Calu3 (cell line): ENCODE results near the gene DHRS9. TPM values are rescaled to one million over a fixed set of nuclear protein-coding genes. Genes with fewer than 3 reads are reported as not detected.

Source experiments
- Bru-seq: library from RNA; stranded (reverse); fragments of 400-500 nt; gene quantifications from one replicate; lab custom pipeline; 2021; lab: Mats Ljungman, UMichigan
- BruChase-seq, 2 experiments: library from RNA; stranded (reverse); fragments of 400-500 nt; gene quantifications; one replicate each; lab custom pipeline; 2021; lab: Mats Ljungman, UMichigan
- BruUV-seq: library from RNA; stranded (reverse); fragments of 400-500 nt; replicated peaks from 2 replicates; lab custom pipeline; 2021; lab: Mats Ljungman, UMichigan
- CTCF ChIA-PET: fragments of 300-600 bp; sonication (Branson Sonifier 250); formaldehyde crosslinking; loops from one replicate; lab custom pipeline; 2022; ENCODE audit warnings: antibody characterized with exemption; lab: Charles Lee
- DNase-seq: peaks from one replicate; pipeline ENCODE4 v3.0.0; 2022
- H3K27ac Mint-ChIP-seq: one replicate; pipeline ENCODE4 v1.8.0; 2022; ENCODE audit warnings: mixed read lengths; ENCODE audit not compliant: unreplicated experiment
- H3K27me3 Mint-ChIP-seq: one replicate; pipeline ENCODE4 v1.8.0; 2022; ENCODE audit warnings: mixed read lengths; ENCODE audit not compliant: unreplicated experiment
- H3K36me3 Mint-ChIP-seq: one replicate; pipeline ENCODE4 v1.8.0; 2022; ENCODE audit warnings: mild to moderate bottlenecking, moderate library complexity, mixed read lengths; ENCODE audit not compliant: insufficient read depth, unreplicated experiment
- H3K4me1 Mint-ChIP-seq: one replicate; pipeline ENCODE4 v1.8.0; 2022; ENCODE audit warnings: mild to moderate bottlenecking, low read depth, mixed read lengths; ENCODE audit not compliant: unreplicated experiment
- H3K4me3 Mint-ChIP-seq: one replicate; pipeline ENCODE4 v1.8.0; 2022; ENCODE audit warnings: mild to moderate bottlenecking, low read depth, moderate library complexity, mixed read lengths; ENCODE audit not compliant: unreplicated experiment
- H3K9me3 Mint-ChIP-seq: one replicate; pipeline ENCODE4 v1.8.0; 2022; ENCODE audit warnings: low read depth, mixed read lengths; ENCODE audit not compliant: unreplicated experiment
- CTCF ChIP-seq: fragments of 200-600 bp; IDR thresholded peaks from one replicate; pipeline ENCODE4 v1.8.0; 2022; ENCODE audit warnings: antibody characterized with exemption; ENCODE audit not compliant: unreplicated experiment
- intact Hi-C: fragments of 100-400 bp; cut with micrococcal nuclease; formaldehyde crosslinking; loops from one replicate; pipeline ENCODE4 v1.10.0; 2022; ENCODE audit not compliant: unreplicated experiment
- long read RNA-seq: library from polyadenylated mRNA; stranded (forward); transcript quantifications from one replicate; pipeline ENCODE4 v2.0.0, GENCODE V29; 2022
- total RNA-seq: library from RNA; stranded (reverse); gene quantifications from 2 replicates; pipeline ENCODE4 v1.2.3, GENCODE V29; 2022

Gene DHRS9
- total RNA-seq (16.6 and 46.8 TPM in 2 replicates), Bru-seq, nascent RNA (percentile 88 among the genes with signal in this experiment), BruChase-seq, experiment 1, labeled RNA remaining after a 6-hour chase (percentile 53 among the genes with signal in this experiment), BruChase-seq, experiment 2, labeled RNA remaining after a 2-hour chase (percentile 54 among the genes with signal in this experiment)
- long read RNA-seq, partial matches to known transcripts = 125 of 144 reads
- long read RNA-seq, other reads (novel, unspliced or antisense) = 14 of 144 reads

DNA sequence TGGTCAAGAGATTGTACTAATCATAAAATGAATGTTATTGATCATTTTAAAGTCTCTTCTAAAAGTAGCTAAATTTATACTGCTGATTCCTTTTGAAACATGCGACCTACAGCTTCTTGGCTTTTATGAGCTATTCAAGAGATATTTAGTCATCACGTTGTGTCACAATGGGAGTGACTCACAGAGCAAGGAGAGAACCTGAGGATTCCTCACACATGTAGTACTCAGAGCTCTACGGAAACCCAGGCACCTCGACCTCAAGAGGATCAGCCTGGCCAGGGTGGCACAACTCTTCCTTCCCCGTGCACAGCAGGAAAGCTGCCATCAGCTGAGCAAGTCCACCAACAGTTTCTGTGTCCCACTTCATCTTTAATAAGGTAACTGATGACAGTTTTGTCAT, at the start of gene DHRS9:
TSS of gene DHRS9 (plus strand) at position 223 of the 400 bp plus-strand sequence. CDS start 12,019 bp downstream, outside the sequence.
- Mint-ChIP-seq H3K36me3 (peaks cover 5% of the 10 kb centered on the region), H3K27me3 (no peaks in the 10 kb centered on the region), H3K9me3 (no peaks in the 10 kb centered on the region), H3K27ac (peak within 1 kb of the TSS; percentile 24), H3K4me3 (peak within 1 kb of the TSS; percentile 50), H3K4me1 (peaks cover 29% of the 10 kb centered on the region)
- intact Hi-C loops = no loop called here
- peak; percentile 31 for DNase-seq
- CTCF ChIA-PET = no interaction called here
- TF ChIP-seq CTCF = no peak
- BruUV-seq = no TSS peak

DNA sequence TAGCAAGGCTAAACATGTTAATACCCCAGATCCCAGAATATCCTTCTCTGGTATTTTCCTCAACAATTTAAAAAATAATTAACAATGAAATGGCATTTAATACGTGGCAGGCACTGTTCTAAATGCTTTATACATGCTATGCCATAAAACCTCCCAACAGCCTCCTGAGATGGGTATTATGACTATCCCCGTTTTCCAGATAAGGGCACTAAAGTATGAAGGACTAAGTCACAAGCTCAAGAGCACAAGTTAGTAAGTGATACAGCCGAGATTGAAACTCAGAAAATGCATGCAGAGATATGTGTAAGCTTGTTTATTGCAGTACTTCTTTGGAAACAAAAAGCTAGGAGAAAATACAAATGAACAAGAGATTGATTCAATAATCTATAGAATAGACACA, 46.2 kb upstream of the DHRS9 start:
- H3K4me3 Mint-ChIP-seq = no peak overlapping the region
- peaks cover 14% of the 10 kb centered on the region for H3K4me1 Mint-ChIP-seq

GRCh38 chr2:169026056-169026455, 43.3 kb upstream of the DHRS9 start:
- Mint-ChIP-seq H3K4me1 (peaks cover 19% of the 10 kb centered on the region), H3K27me3 (no peaks in the 10 kb centered on the region), H3K27ac (no peak overlapping the region), H3K9me3 (no peaks in the 10 kb centered on the region), H3K36me3 (no peaks in the 10 kb centered on the region), H3K4me3 (no peak overlapping the region)
- BruUV-seq = no TSS peak
- no peak for DNase-seq
- TF ChIP-seq CTCF = no peak
- intact Hi-C loops = no loop called here
- CTCF ChIA-PET = interaction anchor here (1.1 to 1.4 kb wide), 3 partner anchors 10 to 12 kb away, joined by 3 to 4 read pairs (median 3); no protein-coding TSS in a partner anchor

More for the DNA sequence above, 46.2 kb upstream of the DHRS9 start:
- Mint-ChIP-seq H3K27ac (no peak overlapping the region), H3K36me3 (no peaks in the 10 kb centered on the region), H3K27me3 (no peaks in the 10 kb centered on the region), H3K9me3 (peaks cover 5% of the 10 kb centered on the region)
- CTCF ChIA-PET = interaction anchor here (1.2 kb wide), 1 partner anchor 11 kb away, joined by 3 read pairs; no protein-coding TSS in a partner anchor
- no peak for TF ChIP-seq CTCF
- DNase-seq = no peak
- no TSS peak for BruUV-seq
- intact Hi-C loops = no loop called here

GRCh38 chr2:169027234-169027633, 42.1 kb upstream of the DHRS9 start:
- CTCF ChIA-PET = no interaction called here
- peaks cover 22% of the 10 kb centered on the region for H3K4me1 Mint-ChIP-seq
- no peaks in the 10 kb centered on the region for H3K36me3 Mint-ChIP-seq
- BruUV-seq = no TSS peak
- H3K27ac Mint-ChIP-seq = no peak overlapping the region
- no peak for TF ChIP-seq CTCF
- H3K27me3 Mint-ChIP-seq = no peaks in the 10 kb centered on the region
- DNase-seq = no peak
- intact Hi-C loops = no loop called here
- no peaks in the 10 kb centered on the region for H3K9me3 Mint-ChIP-seq
- no peak overlapping the region for H3K4me3 Mint-ChIP-seq
